Fibroblast of mammary gland (primary cell): ENCODE measurements around the gene GNMT.
"Not testable (repeated sequence)": the region's sequence is repeated elsewhere in the genome, so short reads cannot be mapped to it uniquely, and the experiment has no call there.

Experiments
- DNase-seq: peaks from one replicate; pipeline ENCODE4 v3.0.0-alpha.2; 2010; ENCODE audit warnings: low read depth
- H3K4me3 ChIP-seq: 2 replicates; pipeline ENCODE4 v1.5.1; 2011; ENCODE audit warnings: low read depth, mild to moderate bottlenecking, low read length, moderate library complexity; ENCODE audit not compliant: control insufficient read depth
- TF ChIP-seq, protein P1 (sequence below): conservative IDR thresholded peaks from 2 replicates; pipeline ENCODE4 v1.5.1; 2011; ENCODE audit warnings: low read depth, low read length, inconsistent platforms; ENCODE audit not compliant: control insufficient read depth, insufficient read depth

GNMT gene

DNA sequence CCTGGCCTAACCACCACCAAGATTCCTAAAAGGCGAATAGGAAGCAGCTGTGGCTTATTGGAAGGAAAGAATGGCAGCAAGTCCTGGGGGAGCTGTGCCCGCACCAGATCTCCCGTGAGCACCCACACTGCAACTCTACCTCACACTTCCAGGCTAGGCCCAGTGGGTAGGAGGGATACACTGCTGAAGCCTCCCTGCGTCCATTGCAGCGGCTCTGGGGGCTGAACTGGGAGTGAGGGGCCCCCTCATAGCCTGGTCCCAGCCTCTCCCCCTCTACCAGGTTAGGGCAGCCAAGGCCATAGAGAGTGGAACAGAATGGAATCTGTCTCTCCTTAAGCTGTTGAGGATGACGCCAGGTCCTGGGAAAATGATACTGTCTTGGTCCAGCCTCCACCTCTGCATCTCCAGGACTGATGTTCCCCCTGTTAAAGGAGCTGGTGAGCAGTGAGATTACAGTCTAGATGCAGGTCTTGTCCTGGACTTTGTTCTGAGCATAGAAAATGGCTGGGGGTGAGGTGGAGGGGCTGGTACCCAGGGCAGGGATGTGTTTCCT, 20.0 kb upstream of the GNMT start:
- H3K4me3 ChIP-seq: no peak overlapping the region
- TF ChIP-seq, protein P1, sequence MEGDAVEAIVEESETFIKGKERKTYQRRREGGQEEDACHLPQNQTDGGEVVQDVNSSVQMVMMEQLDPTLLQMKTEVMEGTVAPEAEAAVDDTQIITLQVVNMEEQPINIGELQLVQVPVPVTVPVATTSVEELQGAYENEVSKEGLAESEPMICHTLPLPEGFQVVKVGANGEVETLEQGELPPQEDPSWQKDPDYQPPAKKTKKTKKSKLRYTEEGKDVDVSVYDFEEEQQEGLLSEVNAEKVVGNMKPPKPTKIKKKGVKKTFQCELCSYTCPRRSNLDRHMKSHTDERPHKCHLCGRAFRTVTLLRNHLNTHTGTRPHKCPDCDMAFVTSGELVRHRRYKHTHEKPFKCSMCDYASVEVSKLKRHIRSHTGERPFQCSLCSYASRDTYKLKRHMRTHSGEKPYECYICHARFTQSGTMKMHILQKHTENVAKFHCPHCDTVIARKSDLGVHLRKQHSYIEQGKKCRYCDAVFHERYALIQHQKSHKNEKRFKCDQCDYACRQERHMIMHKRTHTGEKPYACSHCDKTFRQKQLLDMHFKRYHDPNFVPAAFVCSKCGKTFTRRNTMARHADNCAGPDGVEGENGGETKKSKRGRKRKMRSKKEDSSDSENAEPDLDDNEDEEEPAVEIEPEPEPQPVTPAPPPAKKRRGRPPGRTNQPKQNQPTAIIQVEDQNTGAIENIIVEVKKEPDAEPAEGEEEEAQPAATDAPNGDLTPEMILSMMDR: no peak
- DNase-seq: no peak

DNA sequence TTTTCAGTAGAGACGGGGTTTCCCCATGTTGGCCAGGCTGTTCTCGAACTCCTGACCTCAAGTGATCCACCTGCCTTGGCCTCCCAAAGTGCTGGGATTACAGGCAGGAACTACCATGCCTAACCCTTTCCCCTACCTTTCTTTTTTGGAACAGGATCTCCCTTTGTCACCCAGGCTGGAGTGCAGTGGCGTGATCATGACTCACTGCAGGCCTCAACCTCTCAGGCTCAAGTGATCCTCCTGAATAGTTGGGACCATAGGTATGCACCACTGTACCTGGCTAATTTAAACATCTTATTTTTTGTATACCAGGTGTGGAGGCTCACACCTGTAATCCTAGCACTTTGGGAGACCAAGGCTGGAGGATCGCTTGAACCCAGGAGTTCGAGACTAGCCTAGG, 19.2 kb upstream of the GNMT start:
- H3K4me3 ChIP-seq, DNase-seq: not testable (repeated sequence)

DNA sequence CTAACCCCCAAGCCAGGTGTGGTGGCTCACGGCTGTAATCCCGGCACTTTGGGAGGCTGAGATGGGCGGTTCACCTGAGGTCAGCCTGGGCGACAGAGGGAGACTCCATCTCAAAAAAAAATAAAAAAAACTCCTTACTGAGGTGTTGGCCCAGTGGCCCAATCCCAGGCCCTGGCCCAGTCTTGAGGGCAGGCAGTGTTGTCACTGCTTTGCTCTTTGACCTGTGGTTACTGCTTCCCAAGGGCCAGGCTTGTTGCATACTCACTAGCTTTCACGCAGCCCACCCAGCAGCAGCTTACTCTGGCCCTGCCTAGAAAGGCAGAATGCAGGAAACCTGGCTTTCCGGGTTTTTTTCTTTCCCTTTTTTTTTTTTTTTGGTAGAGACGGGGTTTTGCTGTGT, 18.1 kb upstream of the GNMT start:
- TF ChIP-seq, protein P1: no peak
- DNase-seq: no peak
- no peak overlapping the region for H3K4me3 ChIP-seq

DNA sequence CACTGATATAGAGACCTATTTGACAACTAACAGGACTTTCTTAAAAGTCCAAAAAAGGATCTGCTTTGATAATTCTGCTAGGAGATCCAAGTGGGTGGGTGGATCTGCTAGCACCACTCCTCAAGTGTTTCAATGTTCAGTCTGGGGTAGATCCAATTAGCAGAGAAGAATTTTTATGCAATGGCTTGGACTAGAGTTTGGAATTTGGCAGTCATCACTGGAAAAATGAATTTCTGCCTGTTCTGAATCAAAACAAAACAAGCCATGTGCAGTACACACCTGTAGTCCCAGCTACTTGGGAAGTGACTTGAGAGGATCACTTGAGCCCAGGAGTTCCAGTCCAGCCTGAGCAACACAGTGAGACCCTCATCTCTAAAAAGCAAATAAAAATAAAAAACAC, 12.6 kb upstream of the GNMT start:
- no peak overlapping the region for H3K4me3 ChIP-seq
- no peak for DNase-seq
- TF ChIP-seq, protein P1: no peak

DNA sequence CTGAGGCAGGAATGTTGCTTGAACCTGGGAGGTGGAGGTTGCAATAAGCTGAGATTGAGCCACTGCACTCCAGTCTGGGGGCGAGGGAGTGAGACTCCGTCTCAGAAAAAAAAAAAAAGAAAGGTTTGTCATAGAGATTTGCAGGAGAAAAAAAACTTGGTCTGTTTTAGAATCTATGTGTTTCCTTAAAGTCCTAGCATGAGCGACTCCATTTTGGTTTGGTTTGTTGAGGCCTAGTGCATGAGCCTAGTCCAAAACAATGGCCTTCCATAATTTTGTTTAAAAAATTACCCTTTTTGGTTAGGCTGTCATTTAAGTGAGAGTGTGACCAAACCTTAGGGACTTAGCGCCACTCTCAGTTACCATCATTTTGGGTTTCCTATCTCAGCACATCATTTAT, 8.2 kb upstream of the GNMT start:
- TF ChIP-seq, protein P1: no peak
- no peak overlapping the region for H3K4me3 ChIP-seq
- DNase-seq: no peak

DNA sequence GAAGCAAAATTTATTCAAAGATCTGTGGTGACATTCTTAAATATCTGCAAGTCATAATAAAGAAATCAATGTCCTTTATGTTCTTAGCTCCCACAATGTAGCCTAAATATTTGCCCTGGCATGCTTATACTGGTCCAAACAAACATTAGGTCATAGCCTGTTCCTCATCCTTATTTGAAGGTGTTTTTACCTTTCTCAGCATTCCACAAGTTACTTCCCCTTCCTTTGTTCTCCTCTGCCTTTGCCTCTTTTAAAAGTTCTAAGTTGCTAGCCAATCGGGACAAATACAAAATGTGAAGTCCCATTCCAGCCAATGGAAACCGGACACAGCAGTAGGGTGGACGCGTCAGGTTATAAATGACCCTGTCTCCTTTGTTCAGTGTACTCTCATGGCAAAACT, 6.1 kb upstream of the GNMT start:
- DNase-seq, H3K4me3 ChIP-seq: not testable (repeated sequence)

DNA sequence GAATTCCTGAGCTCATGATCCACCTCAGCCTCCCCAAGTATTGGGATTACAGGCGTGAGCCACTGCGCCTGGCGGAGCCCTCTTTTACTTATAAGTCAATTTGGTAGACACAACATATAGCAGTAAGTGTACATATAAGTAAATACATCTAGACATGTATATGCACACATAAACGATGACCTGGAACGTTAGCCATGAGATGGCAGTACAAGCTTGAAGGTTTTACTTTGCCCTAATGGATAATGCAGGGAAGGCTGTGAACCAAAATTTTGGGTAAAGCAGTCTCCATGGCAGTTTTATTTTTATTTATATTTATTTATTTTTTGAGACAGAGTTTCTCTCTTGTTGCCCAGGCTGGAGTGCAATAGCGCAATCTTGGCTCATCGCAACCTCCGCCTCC, 2.4 kb upstream of the GNMT start:
- DNase-seq: peak; percentile 23
- TF ChIP-seq, protein P1: no peak
- no peak overlapping the region for H3K4me3 ChIP-seq

DNA sequence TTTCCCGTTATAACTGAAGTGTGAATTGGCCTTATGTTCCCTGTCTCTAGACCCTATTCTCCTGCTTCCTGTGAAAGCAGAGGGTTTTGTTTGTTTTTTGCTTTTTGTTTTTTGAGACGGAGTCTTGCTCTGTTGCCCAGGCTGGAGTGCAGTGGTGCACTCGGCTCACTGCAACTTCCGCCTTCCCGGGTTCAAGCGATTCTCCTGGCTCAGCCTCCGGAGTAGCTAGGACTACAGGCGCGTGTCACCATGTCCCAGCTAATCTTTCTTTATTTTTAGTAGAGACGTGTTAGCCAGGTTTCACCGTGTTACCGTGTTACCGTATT, 674 bp upstream of the GNMT start:
- peak overlapping the region; percentile 45 for H3K4me3 ChIP-seq
- TF ChIP-seq, protein P1: no peak

More for the DNA sequence above, 674 bp upstream of the GNMT start:
- no peak for DNase-seq
